ENCODE results near the gene ANKRD11.

DNA sequence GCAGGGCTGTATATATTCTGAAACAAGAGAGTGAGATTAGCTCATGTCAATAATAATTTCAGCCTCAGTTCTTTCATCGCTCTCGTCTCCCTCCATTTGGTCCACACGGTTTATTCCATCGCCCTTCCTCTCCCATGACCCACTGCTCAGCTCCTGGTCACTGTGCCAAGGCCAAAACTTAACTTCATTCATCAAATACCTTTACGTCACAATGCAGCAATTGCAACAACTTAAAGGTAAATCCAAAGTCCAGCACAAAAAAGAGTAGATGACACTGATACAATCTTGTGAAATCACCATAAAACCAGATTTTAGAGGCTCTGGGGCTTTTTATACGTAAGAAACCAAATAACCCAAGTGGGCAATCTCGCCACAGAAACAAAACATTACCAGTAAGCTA, 72.0 kb downstream of the ANKRD11 start:
- TF ChIP-seq POLR2A (IDR thresholded peaks at IDR 0.05; ENCODE audit: low read length) (no peak), GATA1 (IDR thresholded peaks at IDR 0.05; ENCODE audit: low read depth, low read length) (no peak)
